ENCODE data around the gene FBLN2. TPM values are rescaled to one million over a fixed set of nuclear protein-coding genes. Genes with fewer than 3 reads are reported as not detected.
A peak's percentile ranks its signal among the peaks of the same experiment; 100 is the strongest.

FBLN2 gene
- total and polyA plus RNA-seq, 2 donors, result 132 to 246 TPM

DNA sequence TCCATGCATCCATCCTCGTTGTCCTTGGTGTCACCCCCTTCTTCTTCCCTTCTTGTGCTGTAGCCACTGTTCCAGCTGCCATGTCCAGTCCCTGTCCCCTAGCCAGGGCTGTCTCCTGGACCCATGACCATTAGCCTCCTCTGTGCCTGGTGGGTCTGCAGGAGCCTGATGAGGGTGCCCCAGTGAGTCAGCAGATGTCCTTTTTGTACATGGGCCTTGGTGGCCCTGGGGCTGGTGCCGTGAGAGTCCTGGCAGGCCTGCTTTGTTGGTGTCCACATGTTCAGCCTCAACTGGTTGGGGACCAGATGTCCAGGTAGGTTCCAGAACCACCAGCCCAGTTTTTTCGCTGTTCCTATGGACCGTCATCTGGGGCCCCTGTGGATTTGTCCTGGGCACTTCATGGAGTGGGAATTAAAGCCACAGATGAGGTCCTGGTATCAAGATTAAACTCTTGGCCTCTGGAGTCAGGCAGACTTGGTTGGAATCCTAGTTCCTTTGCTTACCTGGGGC is 66.1 kb downstream of the FBLN2 start:
- Histone ChIP-seq H3K4me3 (ENCODE audit: low read depth, low read length) (no peak overlapping the region), H3K36me3 (ENCODE audit: insufficient read depth) (no peaks in the 10 kb centered on the region), H3K27ac (ENCODE audit: low read depth) (no peak overlapping the region), H3K4me1 (ENCODE audit: insufficient read depth) (no peaks in the 10 kb centered on the region)
- DNase-seq (ENCODE audit: extremely low spot score), result no peak
- WGBS, result 95% methylated on average over 4 of the region's 4 CpGs

GRCh38 chr3:13616359-13616758 is 67.4 kb downstream of the FBLN2 start:
- 67% methylated on average over 7 of the region's 7 CpGs for WGBS
- no peak for DNase-seq (ENCODE audit: extremely low spot score)
- no peaks in the 10 kb centered on the region for H3K4me1 ChIP-seq (ENCODE audit: insufficient read depth)
- no peak overlapping the region for H3K27ac ChIP-seq (ENCODE audit: low read depth)
- H3K36me3 ChIP-seq (ENCODE audit: insufficient read depth), result no peaks in the 10 kb centered on the region
- H3K4me3 ChIP-seq (ENCODE audit: low read depth, low read length), result no peak overlapping the region

DNA sequence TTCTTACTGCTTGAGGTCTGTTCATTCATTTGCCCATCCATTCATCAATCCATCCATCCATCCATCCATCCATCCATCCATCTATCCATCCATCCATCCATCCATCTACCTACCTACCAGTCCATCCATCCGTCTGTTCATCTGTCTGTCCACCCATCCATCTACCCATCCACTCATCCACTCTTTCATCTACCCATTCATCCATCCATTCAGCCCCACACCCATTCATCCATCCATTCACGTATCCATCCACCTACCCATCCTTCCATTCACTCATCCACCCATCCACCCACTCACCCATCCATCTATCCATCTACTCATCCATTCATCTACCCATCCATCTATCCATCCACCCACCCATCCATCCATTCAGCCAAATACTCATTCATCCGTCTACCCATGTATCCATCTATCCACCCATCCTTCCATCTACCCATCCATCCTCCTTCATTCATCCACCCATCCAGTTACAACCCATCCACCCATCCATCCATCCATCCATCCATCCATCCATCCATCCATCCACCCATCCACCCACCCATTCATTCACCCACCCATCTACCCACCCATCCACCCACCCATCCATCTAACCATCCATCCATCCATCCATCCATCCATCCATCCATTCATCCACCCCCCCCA is 68.3 kb downstream of the FBLN2 start:
- no peak for DNase-seq (ENCODE audit: extremely low spot score)
- Histone ChIP-seq H3K27ac (ENCODE audit: low read depth) (no peak overlapping the region), H3K4me1 (ENCODE audit: insufficient read depth) (no peaks in the 10 kb centered on the region), H3K4me3 (ENCODE audit: low read depth, low read length) (no peak overlapping the region), H3K36me3 (ENCODE audit: insufficient read depth) (no peaks in the 10 kb centered on the region)
- WGBS, result 95% methylated on average over 3 of the region's 3 CpGs

DNA sequence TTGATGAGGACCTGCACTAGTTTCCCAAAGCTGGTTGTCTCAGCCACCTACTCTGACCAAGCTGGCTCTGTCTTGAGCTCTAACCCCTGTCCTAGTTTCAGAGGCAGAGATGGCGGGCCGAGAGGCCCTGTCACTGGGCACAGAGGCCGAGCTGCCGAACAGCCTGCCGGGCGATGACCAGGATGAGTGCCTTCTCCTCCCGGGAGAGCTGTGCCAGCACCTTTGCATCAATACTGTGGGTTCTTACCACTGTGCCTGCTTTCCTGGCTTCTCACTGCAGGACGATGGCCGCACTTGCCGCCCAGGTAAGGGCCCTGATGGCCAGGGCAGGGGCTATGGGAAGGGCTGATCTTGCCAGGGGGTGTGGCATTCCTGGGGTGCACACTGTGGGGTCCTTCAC is 69.1 kb downstream of the FBLN2 start:
- Histone ChIP-seq H3K36me3 (ENCODE audit: insufficient read depth) (no peaks in the 10 kb centered on the region), H3K4me3 (ENCODE audit: low read depth, low read length) (no peak overlapping the region), H3K4me1 (ENCODE audit: insufficient read depth) (no peaks in the 10 kb centered on the region), H3K27ac (ENCODE audit: low read depth) (no peak overlapping the region)
- 95% methylated on average over 10 of the region's 10 CpGs for WGBS
- no peak for DNase-seq (ENCODE audit: extremely low spot score)

GRCh38 chr3:13618836-13619235 is 69.9 kb downstream of the FBLN2 start:
- 98% methylated on average over 3 of the region's 3 CpGs for WGBS
- no peaks in the 10 kb centered on the region for H3K36me3 ChIP-seq (ENCODE audit: insufficient read depth)
- no peaks in the 10 kb centered on the region for H3K4me1 ChIP-seq (ENCODE audit: insufficient read depth)
- no peak overlapping the region for H3K4me3 ChIP-seq (ENCODE audit: low read depth, low read length)
- no peak for DNase-seq (ENCODE audit: extremely low spot score)
- no peak overlapping the region for H3K27ac ChIP-seq (ENCODE audit: low read depth)

DNA sequence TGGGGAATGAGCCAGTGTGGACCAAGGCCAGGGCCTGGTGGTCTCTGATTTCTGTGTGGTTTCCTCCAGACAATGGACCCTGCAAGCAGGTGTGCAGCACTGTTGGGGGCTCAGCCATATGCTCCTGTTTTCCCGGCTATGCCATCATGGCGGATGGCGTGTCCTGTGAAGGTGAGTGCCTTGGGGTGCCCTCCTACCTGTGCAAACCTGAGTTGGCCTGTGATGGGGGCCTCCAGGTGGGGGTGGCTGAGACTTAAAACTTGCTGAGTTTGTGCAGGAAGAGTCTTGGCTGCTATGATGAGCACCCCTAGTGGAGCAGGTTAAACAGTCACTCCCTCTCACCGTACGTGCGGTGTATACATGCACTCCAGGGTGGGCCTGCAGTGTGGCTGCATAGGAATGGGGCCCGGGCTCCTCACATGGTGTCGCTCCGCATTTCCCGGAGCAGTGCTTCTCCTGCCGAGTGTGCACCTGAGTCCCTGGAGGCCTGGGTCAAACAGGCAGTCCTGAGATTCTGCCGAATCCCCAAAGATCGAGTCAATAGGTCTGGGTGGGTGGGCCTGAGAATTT is 70.8 kb downstream of the FBLN2 start:
- H3K27ac ChIP-seq (ENCODE audit: low read depth), result no peak overlapping the region
- no peaks in the 10 kb centered on the region for H3K4me1 ChIP-seq (ENCODE audit: insufficient read depth)
- DNase-seq (ENCODE audit: extremely low spot score), result no peak
- no peak overlapping the region for H3K4me3 ChIP-seq (ENCODE audit: low read depth, low read length)
- WGBS, result 92% methylated on average over 13 of the region's 13 CpGs
- no peaks in the 10 kb centered on the region for H3K36me3 ChIP-seq (ENCODE audit: insufficient read depth)

GRCh38 chr3:13620281-13620680 is 71.4 kb downstream of the FBLN2 start:
- Histone ChIP-seq H3K27ac (ENCODE audit: low read depth) (no peak overlapping the region), H3K4me1 (ENCODE audit: insufficient read depth) (no peaks in the 10 kb centered on the region), H3K4me3 (ENCODE audit: low read depth, low read length) (no peak overlapping the region), H3K36me3 (ENCODE audit: insufficient read depth) (no peaks in the 10 kb centered on the region)
- DNase-seq (ENCODE audit: extremely low spot score), result no peak
- 80% methylated on average over 4 of the region's 4 CpGs for WGBS

DNA sequence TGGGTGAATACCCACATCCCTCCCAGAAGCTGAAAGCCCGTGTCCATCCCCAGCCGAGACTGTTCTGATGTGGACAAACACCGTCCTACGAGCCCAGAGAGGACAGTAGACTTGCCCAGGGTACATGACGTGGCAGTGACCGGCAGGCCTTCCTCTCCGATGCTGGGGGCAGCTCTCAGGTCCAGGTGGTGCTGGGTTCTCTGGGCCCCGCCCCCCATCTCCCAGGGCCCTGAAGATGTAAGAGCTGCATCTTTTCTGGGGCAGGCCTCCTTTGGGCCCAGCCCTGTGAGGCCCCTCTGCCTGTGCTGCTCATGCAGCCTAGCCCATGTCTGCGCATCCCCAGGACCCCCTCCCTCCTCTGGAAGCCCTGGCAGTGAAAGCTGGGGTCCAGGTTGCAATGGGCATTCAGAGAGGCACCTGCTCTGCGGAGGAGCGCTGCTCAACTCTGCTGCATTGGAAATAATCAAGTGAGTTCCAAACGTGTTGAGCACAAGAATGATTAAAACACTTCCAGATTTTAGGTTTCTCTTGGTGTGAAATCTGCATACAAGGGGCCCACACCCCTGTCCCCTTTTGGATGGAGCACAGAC is 71.9 kb downstream of the FBLN2 start:
- no peak overlapping the region for H3K4me3 ChIP-seq (ENCODE audit: low read depth, low read length)
- WGBS, result 91% methylated on average over 12 of the region's 12 CpGs
- no peak for DNase-seq (ENCODE audit: extremely low spot score)
- no peak overlapping the region for H3K27ac ChIP-seq (ENCODE audit: low read depth)
- H3K36me3 ChIP-seq (ENCODE audit: insufficient read depth), result no peaks in the 10 kb centered on the region
- H3K4me1 ChIP-seq (ENCODE audit: insufficient read depth), result no peaks in the 10 kb centered on the region

DNA sequence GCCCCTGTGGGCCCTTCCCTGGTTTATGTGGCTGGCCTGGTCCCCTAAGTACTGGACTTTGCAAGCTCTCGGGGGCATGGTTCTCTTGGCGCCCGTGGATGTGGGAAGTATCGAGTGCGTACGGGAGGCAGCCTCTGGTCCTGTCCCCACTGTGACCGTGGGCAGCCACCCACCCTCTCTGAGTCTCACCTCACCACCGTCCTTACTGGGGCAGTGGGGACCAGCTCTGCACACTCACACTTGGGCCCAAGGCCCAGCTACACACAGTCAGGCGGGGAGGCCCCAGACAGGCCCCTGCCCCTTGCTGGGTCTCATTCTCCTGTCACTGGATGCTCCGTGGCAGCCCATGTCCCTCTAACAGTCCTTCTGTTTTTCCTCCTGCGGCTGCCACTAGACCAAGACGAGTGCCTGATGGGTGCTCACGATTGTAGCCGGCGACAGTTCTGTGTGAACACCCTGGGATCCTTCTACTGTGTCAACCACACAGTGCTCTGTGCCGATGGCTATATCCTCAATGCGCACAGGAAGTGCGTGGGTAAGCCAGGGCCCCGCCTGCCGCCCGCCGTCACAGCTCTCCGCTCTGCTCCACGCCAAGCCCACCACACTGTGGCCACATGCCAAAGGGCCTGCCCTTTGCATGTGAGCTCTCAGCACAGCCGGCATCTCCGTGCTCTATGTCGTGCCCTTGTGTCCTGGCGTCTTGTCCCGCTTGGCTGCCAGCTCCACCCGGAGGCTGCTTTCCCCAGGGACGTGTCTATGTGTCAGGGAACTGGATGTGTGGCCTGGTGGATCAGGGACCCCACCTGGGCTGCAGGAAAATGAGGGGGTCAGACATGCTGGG is 72.7 kb downstream of the FBLN2 start:
- H3K27ac ChIP-seq (ENCODE audit: low read depth), result no peak overlapping the region

DNA sequence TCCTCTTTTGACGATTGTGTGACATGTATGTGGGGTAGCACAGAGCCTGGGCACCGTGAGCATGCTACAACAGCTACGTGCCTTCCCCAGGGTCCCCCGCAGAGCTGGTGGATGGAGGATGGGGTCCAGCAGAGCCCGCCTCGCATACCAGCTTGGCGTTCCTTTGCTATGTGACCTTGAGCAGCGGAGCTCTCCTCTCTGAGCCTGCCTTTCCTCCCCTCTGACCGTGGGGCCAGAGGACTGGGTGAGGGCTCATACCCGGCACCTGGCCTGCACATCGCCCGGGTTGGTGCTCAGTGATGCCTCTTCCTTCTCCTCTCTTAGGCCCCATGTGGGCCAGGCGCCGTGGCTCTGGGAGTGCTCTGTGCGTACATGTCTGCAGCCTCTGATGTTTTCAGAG is 73.4 kb downstream of the FBLN2 start:
- 92% methylated on average over 15 of the region's 15 CpGs for WGBS
- H3K4me3 ChIP-seq (ENCODE audit: low read depth, low read length), result no peak overlapping the region
- H3K4me1 ChIP-seq (ENCODE audit: insufficient read depth), result no peaks in the 10 kb centered on the region
- H3K36me3 ChIP-seq (ENCODE audit: insufficient read depth), result no peaks in the 10 kb centered on the region
- no peak for DNase-seq (ENCODE audit: extremely low spot score)
- no peak overlapping the region for H3K27ac ChIP-seq (ENCODE audit: low read depth)

More for the DNA sequence above, 72.7 kb downstream of the FBLN2 start:
- Histone ChIP-seq H3K4me1 (ENCODE audit: insufficient read depth) (no peaks in the 10 kb centered on the region), H3K36me3 (ENCODE audit: insufficient read depth) (no peaks in the 10 kb centered on the region), H3K4me3 (ENCODE audit: low read depth, low read length) (no peak overlapping the region)
- no peak for DNase-seq (ENCODE audit: extremely low spot score)
- 80% methylated on average over 31 of the region's 31 CpGs for WGBS

DNA sequence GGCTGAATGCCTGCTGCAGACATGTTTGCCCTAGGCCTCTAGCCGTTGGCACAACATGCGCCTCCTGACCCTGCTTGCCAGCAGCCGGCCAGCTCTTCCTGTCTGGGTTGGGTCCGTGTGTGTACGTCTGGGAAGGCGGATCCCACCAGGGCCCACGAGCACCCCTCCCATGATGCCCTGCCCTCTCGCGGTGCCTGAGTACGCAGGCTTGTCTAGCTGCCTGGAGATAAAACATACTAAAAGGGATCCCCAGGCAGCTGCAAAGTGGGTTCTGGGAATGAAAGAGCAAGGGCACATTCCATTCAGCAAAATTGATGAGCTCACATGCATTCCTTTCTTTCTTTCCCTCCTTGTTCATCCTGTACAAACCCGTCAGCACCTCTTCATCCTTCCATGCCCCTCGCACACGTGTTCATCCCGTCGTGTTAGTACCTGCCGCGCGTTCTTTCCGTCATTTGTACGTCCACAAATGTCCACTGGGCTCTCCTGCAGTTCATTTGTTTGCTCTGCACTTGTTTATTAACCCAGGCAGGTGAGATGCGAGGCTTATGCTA is 74.3 kb downstream of the FBLN2 start:
- no peaks in the 10 kb centered on the region for H3K4me1 ChIP-seq (ENCODE audit: insufficient read depth)
- DNase-seq (ENCODE audit: extremely low spot score), result peak; percentile 72
- no peaks in the 10 kb centered on the region for H3K36me3 ChIP-seq (ENCODE audit: insufficient read depth)
- 53% methylated on average over 21 of the region's 21 CpGs for WGBS
- no peak overlapping the region for H3K27ac ChIP-seq (ENCODE audit: low read depth)
- H3K4me3 ChIP-seq (ENCODE audit: low read depth, low read length), result no peak overlapping the region

DNA sequence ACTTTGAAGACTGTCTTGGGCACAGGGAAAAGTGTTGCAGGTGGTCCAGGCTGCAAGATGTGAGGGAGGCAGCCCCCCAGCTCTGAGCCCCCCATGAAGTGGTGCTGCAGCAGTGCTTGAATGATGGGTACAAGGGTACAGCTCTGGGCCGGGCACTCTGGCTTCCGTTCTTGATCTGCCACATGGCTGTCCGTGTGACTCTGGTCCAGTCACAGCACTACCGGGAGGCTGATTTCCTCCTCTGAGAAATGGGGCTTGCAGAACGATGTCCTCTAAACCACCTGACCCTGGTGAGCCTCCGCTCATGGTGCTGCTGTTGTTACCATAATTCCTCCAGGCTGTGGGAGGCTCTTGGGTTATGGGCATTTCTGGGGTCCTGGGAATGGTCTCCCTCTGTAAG is 75.1 kb downstream of the FBLN2 start:
- Histone ChIP-seq H3K4me3 (ENCODE audit: low read depth, low read length) (no peak overlapping the region), H3K4me1 (ENCODE audit: insufficient read depth) (no peaks in the 10 kb centered on the region), H3K36me3 (ENCODE audit: insufficient read depth) (no peaks in the 10 kb centered on the region), H3K27ac (ENCODE audit: low read depth) (no peak overlapping the region)
- WGBS, result 91% methylated on average over 6 of the region's 6 CpGs
- no peak for DNase-seq (ENCODE audit: extremely low spot score)

GRCh38 chr3:13624671-13625125 is 75.8 kb downstream of the FBLN2 start:
- DNase-seq (ENCODE audit: extremely low spot score), result no peak
- Histone ChIP-seq H3K4me1 (ENCODE audit: insufficient read depth) (no peaks in the 10 kb centered on the region), H3K36me3 (ENCODE audit: insufficient read depth) (no peaks in the 10 kb centered on the region), H3K4me3 (ENCODE audit: low read depth, low read length) (no peak overlapping the region), H3K27ac (ENCODE audit: low read depth) (no peak overlapping the region)
- WGBS, result 97% methylated on average over 8 of the region's 8 CpGs
